GM19043 (cell line): ENCODE data around the gene ISG15.
"Not testable (repeated sequence)": the region's sequence is repeated elsewhere in the genome, so short reads cannot be mapped to it uniquely, and the experiment has no call there.

Source experiments
- ATAC-seq: cut with Tn5 transposase; IDR thresholded peaks from one replicate; pipeline ENCODE4 v1.9.1; 2021; ENCODE audit warnings: low read depth; ENCODE audit not compliant: unreplicated experiment

The ISG15 gene

GRCh38 chr1:992362-992761 is 20.9 kb upstream of the ISG15 start:
- no peak for ATAC-seq

- ATAC-seq = no peak
These were observed 19.8 kb upstream of the ISG15 start for GRCh38 chr1:993379-993995.

GRCh38 chr1:994546-994945 is 18.8 kb upstream of the ISG15 start:
- ATAC-seq = not testable (repeated sequence)

GRCh38 chr1:995665-996633 is 17.3 kb upstream of the ISG15 start:
- no peak for ATAC-seq

- no peak for ATAC-seq
These were observed 16.2 kb upstream of the ISG15 start for GRCh38 chr1:996851-997712.

- ATAC-seq = no peak
These were observed 15.6 kb upstream of the ISG15 start for GRCh38 chr1:997713-997992.

GRCh38 chr1:997993-998744 is 15.1 kb upstream of the ISG15 start:
- no peak for ATAC-seq

- no peak for ATAC-seq
These were observed 14.6 kb upstream of the ISG15 start for GRCh38 chr1:998745-998994.

- ATAC-seq = no peak
These were observed 14.1 kb upstream of the ISG15 start for GRCh38 chr1:998995-999724.

GRCh38 chr1:999725-1000356 is 13.5 kb upstream of the ISG15 start, which contains the start of gene HES4:
Gene HES4 (minus strand): TSS chr1:1000097. CDS start chr1:999973, 124 bp downstream.
- peak; percentile 41 for ATAC-seq

GRCh38 chr1:1000357-1001056 is 12.8 kb upstream of the ISG15 start:
- ATAC-seq = peak; percentile 26

- ATAC-seq = no peak
These were observed 12.1 kb upstream of the ISG15 start for GRCh38 chr1:1001057-1001783.

GRCh38 chr1:1003618-1004419 is 9.5 kb upstream of the ISG15 start:
- no peak for ATAC-seq

GRCh38 chr1:1004420-1004779 is 8.9 kb upstream of the ISG15 start:
- no peak for ATAC-seq

GRCh38 chr1:1004780-1005697 is 8.3 kb upstream of the ISG15 start:
- ATAC-seq = no peak

GRCh38 chr1:1005774-1006304 is 7.5 kb upstream of the ISG15 start:
- no peak for ATAC-seq
